ENCODE data around the gene EHMT2.
"Not testable (repeated sequence)": the region's sequence is repeated elsewhere in the genome, so short reads cannot be mapped to it uniquely, and the experiment has no call there.

Gene EHMT2

GRCh38 chr6:31911826-31912585, 14.5 kb upstream of the EHMT2 start:
- no peak for DNase-seq

DNA sequence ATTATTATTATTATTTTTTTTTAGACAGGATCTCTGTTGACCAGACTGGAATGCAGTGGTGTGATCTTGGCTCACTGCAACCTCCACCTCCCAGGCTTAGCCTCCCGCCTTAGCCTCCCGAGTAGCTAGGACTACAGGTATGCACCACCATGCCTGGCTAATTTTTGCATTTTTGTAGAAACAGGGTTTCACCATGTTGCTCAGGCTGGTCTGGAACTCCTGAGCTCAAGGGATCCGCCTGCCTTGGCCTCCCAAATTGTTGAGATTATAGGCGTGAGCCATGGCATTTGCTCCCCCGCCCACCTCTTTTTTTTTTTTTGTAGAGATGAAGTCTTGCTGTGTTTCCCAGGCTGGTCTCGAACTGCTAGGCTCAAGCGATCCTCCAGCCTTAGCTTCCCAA, 11.8 kb upstream of the EHMT2 start:
- not testable (repeated sequence) for DNase-seq

- DNase-seq: no peak
Measured at GRCh38 chr6:31908791-31909190, 11.3 kb upstream of the EHMT2 start.

DNA sequence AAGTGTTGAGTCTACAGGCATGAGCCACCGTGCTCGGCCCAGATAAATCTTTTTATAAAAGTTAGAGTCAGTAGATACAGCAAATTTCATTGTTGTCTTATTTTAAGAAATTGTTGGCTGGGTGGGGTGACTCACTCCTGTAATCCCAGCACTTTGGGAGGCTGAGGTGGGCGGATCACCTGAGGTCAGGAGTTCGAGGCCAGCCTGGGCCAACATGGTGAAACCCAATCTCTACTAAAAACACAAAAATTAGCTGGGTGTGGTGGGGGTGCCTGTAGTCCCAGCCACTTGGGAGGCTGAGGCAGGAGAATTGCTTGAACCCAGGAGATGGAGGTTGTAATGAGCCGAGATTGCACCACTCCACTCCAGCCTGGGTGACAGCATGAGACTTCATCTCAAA, 10.8 kb upstream of the EHMT2 start:
- DNase-seq: not testable (repeated sequence)

- DNase-seq: no peak
Measured at GRCh38 chr6:31907158-31907813, 9.8 kb upstream of the EHMT2 start.

GRCh38 chr6:31906727-31907126, 9.2 kb upstream of the EHMT2 start:
- not testable (repeated sequence) for DNase-seq

GRCh38 chr6:31906122-31906521, 8.6 kb upstream of the EHMT2 start:
- no peak for DNase-seq

DNA sequence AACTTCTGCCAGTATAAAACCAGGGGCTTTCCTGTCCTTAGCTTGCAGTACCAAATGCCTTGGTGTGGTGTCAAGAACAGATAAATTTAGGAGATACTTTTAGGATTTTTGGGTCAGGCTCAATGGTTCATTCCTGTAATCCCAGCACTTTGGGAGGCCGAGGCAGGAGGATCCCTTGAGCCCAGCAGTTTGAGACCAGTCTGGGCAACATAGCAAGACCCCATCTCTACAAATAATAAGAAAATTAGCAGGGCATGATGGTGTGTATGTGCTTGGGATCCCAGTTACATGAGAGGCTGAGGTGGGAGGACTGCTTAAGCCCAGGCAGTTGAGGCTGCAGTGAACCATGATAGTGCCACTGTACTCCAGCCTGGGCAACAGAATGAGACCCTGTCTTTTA, 7.5 kb upstream of the EHMT2 start:
- DNase-seq: no peak

DNA sequence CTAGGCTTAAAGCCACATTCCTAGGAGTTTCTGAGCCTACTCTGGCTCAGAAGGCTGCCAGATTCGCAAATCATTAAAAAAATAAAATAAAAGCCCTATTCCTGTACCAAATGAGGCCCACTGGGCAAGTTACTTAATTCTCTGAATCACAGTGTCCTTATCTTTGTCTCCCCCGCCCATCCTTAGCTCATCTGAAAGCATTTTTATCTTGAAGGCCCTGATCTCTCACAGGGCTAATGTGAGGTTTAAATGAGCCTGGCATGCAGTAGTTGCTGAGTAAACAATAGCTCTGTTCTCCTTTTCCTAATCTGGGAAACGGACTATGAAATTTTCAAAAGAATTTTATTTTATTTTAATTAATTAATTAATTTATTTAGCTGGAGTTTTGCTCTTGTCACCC, 6.5 kb upstream of the EHMT2 start:
- no peak for DNase-seq

DNA sequence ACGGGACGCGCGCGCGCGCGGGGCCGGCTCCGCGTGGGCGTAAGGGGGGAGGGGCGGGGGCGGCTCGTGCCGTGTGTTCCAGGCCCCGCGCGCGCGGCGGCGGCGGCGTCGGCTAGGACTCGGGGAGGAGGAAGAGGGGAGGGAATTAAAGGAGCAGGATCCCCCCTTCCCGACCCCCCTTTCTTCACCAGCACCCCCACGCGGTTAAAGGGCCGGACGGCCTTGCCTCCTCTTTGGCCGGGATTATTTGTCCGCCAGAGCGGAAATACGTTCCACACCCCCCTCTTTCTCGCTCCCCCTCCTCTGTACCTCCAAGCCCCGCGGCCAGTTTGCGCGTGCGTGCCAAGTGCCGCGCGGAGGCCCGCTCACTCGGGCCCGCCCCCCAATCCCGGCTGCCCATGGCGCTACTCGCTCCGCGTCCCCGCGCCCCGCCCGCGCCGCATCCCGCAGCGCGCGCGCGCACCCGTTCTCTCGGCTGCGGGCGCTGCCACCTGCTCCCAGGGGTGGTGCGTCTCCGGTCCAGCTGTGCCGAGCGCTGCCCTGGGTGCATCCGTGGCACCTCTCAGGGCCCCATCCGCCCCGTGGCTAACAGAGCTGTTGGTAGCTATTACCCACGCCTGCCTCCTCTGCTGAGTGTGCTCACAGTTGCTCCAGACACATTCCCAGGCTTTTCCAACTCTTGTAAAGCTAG, 4.6 kb upstream of the EHMT2 start, which contains the start of gene ZBTB12:
Gene ZBTB12, minus strand, starts transcription at position 134 of the 691 bp plus-strand sequence. CDS start 781 bp downstream, outside the sequence.
- no peak for DNase-seq

DNA sequence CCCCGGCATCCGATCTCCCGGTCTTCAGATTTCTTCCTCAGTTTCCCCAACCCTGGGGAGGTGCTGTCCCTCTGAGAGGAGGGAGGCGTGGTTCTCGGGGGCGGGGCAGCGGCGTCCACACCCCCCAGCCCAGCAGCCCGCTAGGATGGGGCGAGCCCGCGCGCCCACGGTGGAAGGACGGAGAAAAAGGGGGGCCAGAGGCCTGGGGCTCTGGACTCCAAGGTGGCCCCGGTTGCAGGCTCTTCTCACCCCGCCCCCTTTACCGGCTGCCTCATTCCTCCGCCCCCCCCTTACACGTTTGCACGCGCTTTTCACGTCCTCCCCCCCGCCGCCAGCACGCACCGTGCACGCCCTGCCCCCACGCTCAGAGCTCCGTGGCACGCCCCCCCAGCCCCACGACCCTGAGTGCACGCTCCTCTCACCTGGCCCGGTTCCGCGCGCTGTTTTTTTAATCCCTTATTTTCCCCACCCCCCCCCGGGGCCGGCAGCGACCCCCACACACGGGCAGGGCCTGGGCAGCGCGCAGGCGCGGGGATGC, 4.0 kb upstream of the EHMT2 start:
- DNase-seq: no peak

- no peak for DNase-seq
Measured at GRCh38 chr6:31900917-31901414, 3.5 kb upstream of the EHMT2 start.

DNA sequence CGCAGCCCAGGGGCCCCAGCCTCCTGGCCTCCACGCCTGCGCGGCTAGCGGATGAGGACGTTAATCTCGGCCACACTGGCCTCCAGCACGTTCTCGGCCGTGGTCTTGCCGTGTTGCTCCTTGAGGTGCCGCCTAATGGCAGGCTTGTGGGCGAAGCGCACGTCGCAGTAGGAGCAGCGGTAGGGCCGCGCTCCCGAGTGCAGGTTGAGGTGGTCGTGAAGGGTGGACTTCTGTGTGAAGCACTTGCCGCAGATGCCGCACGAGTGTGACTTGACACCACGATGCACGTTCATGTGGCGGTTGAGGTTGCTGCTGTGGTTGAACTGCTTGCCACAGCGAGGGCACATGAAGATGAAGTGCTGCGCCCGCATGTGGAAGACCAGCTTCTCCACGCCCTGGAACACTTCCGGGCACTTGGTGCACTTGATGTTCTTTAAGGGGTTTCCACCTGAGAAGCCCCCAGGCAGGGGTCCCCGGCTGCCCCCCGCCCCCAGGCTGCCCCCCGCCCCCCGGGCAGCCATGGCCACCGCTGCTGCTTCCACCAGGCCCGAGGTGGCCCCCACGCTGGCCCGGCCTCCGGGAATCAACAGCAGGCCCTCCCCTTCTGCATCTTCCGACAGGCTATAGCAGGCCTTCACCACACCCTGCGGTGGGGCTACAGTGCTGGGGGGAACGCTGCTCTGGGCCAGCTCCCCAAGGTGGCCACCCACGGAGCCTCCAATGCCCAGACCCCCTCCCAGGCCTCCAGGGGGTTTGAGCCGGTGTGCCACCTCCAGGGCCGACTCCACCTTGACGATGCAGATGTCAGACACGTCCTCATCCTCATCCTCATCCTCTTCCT, 2.6 kb upstream of the EHMT2 start:
- no peak for DNase-seq

DNA sequence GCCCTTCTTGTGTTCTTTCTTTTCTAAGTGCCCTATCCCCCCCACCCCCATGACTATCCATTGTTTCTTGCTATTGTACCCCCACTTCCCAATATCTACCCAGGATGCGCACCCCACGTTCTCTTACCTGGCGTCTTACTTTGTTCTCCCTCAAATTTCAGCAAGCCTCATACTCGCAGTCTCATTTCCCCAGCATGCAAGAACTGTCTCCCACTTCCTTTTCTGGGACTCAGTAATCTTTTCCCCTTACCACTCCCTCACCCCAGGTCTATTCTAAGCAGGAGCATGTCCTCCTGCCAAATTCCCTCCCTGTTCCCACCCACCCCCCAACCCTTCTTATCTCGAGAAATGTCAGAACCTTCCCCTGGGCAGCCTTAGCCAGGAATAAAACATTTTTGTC, 1.7 kb upstream of the EHMT2 start:
- DNase-seq: no peak

GRCh38 chr6:31898383-31899011, 999 bp upstream of the EHMT2 start:
- DNase-seq: no peak

DNA sequence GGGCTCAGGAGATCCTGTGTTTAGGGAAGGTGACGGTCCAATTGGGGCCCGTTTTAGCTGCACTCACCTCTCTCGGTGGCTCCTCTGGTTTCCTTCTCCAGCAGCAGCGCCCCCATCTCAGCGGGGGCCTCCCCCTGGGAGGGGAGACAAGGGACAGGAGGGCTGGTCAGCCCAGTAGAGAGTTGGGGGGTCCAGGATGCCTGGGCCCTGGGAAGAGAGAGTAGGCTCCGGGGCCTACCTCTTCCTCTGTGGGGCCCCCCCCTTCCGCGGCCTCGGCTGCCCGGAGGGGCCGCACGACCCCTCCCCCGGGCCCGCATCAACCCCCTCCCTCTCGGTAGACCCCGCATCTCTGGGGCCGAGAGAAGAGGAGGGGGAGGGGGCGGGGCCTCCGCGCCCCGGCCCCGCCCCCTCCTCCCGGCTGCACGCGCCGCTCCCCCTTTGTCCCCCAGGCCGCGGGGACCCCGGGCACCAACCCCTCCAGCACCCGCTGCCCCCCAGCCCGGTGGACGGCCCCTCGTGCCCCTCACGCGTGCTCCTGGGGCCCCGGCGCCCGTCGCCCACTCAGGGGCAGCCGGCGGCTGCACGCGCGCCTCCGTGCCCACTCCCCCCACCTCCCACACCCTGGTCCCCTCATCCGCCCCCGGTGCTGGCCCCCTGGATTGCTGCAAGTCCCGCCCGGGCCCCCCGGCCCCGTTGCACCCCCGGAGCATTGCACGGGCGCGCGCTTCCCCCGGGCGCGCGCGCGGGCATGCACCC, 464 bp downstream of the EHMT2 start:
- no peak for DNase-seq

DNA sequence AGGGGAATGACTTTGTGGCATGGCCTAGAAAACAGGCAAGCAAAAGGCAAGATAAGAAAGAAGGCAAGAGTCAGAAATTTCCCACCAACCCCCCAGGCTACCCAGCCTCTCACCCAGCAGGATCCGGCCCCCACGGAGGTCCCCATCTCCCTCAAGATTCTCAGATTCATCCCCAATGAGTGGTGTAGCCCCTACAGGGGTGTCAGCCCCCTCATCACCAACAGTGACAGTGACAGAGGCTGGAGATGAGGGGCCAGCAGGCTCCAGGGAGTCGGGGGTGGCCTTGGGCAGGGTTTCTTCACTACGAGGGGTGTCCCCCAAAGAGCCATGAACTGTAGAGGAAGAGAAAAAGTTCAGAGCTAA, 1.0 kb downstream of the EHMT2 start:
- DNase-seq: no peak

DNA sequence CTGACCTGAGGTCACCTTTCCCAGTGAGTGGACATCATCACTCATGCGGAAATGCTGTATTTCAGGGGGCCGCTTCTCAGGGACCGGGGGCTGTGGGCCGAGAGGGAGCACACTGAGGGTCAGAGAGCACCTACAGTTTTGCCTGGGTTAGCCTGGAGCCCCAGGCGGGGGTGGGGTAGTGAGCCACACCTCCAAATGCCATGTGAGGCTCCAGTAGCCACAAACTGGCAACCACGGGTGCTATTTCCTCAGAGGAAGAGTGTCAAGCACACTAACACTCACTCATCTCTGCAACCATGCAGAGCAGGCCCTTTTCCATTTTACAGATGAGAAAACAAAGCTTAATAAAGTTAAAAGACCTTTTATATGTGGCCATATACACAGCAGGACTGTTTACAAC, 4.7 kb downstream of the EHMT2 start:
- no peak for DNase-seq

DNA sequence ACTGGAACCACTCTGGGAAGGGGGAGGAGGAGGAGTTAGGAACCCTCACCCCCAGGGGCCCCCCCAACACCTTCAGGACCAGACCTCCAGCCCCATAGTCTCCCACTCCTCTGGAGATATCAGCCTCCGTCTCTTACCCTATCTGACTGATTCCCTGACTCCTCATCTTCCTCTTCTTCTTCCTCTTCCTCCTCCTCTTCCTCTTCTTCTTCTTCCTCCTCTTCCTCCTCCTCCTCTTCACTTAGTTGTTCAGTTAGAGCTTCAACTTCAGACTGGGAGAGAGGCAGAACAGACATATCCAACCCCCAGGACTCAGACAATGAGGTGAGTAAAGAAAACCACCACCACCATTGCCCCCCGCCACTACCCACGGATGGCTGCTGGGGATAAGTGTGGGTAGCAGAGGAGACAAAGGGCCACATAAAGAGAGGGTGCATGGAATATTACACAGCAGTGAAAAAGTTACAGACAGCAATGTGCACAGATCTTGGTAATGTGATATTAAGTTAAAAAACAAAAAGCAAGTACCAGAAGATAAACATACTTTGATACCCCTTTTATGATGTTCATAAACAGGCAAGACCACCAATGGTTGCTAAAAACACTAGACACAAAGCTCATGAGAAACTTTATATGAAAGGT, 8.0 kb downstream of the EHMT2 start:
- no peak for DNase-seq

Measured in cortex of kidney (tissue), 1 donor.